ENCODE measurements around the gene MGAT4C.

The MGAT4C gene

GRCh38 chr12:86213012-86213411, 43.2 kb downstream of the MGAT4C start:
- no peak for DNase-seq (ENCODE audit: extremely low read depth, low read depth)
- no peak for TF ChIP-seq CTCF (IDR thresholded peaks at IDR 0.05; ENCODE audit: low read depth, low read length, missing control alignments)
- H3K4me3 ChIP-seq (replicated peaks; ENCODE audit: low read depth, low read length), result no peak overlapping the region

DNA sequence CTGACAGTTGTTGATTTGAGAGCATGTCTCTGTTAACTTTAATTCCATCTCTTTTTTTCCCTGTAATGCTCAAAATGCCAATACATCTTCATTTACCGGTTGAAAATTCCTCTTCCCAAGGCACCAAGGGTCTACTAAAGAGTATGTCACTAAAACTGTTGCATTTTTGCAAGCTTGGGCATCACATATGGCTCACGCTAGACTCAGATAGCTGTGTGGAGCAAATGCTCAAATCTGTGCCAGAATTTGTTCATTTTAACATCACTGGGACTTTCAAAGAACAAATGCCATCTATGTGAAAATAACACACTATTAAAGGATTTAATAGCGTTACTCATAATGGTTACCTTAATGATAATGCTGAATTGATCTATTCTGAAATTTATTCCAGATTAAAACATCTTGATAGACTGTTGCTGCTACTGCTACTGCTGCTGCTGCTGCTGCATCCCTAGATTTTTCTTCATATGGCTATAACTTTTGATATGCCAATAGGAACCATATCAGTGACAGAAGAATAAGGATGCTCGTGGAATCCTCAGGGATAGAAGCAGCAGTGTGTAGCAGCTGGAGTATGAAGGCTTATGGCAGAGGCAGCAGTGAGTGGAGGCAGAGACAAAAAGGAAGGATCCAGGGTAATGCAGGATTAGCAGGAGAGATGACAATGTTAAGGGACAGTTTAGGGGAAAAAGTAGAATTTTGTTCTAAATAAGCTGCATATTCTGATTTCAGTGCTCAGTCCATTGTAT, 57.3 kb downstream of the MGAT4C start:
- no peak for DNase-seq (ENCODE audit: extremely low read depth, low read depth)
- no peak overlapping the region for H3K4me3 ChIP-seq (replicated peaks; ENCODE audit: low read depth, low read length)
- no peak for TF ChIP-seq CTCF (IDR thresholded peaks at IDR 0.05; ENCODE audit: low read depth, low read length, missing control alignments)

DNA sequence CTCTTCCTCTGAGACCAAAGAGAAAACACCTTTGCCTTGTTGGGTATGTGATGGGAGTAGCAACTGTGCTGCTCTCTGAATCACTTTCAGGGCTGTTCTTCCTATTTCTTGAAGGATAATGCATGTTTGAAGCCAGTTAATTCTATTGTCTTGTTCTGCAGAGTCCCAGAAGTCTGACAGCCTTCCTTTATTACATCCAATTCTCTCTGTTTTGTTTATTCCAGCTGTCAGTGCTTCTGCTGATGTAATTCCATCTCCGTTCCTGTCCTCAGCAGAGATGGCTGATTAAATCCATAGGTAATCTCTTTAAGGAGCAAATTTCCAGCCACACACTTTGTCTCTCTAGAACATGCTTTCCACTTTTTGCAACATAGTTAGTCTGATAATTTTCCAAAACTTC, 59.7 kb downstream of the MGAT4C start:
- H3K4me3 ChIP-seq (replicated peaks; ENCODE audit: low read depth, low read length), result no peak overlapping the region
- DNase-seq (ENCODE audit: extremely low read depth, low read depth), result no peak
- no peak for TF ChIP-seq CTCF (IDR thresholded peaks at IDR 0.05; ENCODE audit: low read depth, low read length, missing control alignments)

GRCh38 chr12:86194721-86195120, 61.5 kb downstream of the MGAT4C start:
- no peak for TF ChIP-seq CTCF (IDR thresholded peaks at IDR 0.05; ENCODE audit: low read depth, low read length, missing control alignments)
- no peak for DNase-seq (ENCODE audit: extremely low read depth, low read depth)
- no peak overlapping the region for H3K4me3 ChIP-seq (replicated peaks; ENCODE audit: low read depth, low read length)

GRCh38 chr12:86193931-86194330, 62.3 kb downstream of the MGAT4C start:
- H3K4me3 ChIP-seq (replicated peaks; ENCODE audit: low read depth, low read length), result no peak overlapping the region
- DNase-seq (ENCODE audit: extremely low read depth, low read depth), result no peak
- TF ChIP-seq CTCF (IDR thresholded peaks at IDR 0.05; ENCODE audit: low read depth, low read length, missing control alignments), result no peak

DNA sequence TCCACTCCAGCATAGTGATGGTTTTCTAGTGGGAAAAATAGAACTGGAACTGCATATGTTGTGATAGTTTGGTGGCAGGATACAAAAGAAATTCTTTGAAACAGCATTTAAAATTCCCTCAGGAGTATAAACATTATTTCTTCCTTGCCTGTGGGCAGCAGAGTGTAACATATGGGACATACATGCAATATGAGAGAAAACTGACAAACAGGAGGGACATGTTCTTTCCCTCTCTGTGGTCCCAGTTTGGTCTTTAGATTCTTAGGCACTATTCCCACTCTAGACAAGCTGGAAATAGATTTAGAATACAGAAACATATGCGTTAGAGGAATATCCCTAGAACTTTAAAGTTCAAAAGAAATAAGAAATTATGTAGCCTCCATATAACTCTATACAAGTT, 68.0 kb downstream of the MGAT4C start:
- no peak for TF ChIP-seq CTCF (IDR thresholded peaks at IDR 0.05; ENCODE audit: low read depth, low read length, missing control alignments)
- no peak overlapping the region for H3K4me3 ChIP-seq (replicated peaks; ENCODE audit: low read depth, low read length)
- no peak for DNase-seq (ENCODE audit: extremely low read depth, low read depth)

GRCh38 chr12:86186449-86186848, 69.7 kb downstream of the MGAT4C start:
- no peak for DNase-seq (ENCODE audit: extremely low read depth, low read depth)
- no peak overlapping the region for H3K4me3 ChIP-seq (replicated peaks; ENCODE audit: low read depth, low read length)
- no peak for TF ChIP-seq CTCF (IDR thresholded peaks at IDR 0.05; ENCODE audit: low read depth, low read length, missing control alignments)
